Measurements from ENCODE around the gene DENND4B. TPM values are rescaled to one million over a fixed set of nuclear protein-coding genes. Genes with fewer than 3 reads are reported as not detected.

DENND4B gene
- polyA plus RNA-seq, 1 of the 3 experiments (the other 2 are of a cell fraction) = 29.6 TPM

DNA sequence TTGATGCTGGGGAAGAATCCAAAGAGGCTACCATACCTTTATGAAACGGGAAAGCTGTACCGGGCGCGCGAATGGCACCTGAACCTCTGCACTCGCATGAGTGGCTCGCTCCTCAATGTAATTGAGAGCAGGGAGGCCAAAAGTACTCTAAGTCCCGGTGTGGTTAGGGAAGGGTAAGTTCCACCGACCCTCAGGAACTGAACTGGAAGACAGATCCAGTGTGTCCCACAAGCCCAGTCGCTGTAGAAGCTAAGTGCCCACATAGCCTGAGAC is 24.8 kb downstream of the DENND4B start:
- Histone ChIP-seq H4K20me1 (ENCODE audit: insufficient read depth) (peaks cover 50% of the 10 kb centered on the region), H3K4me1 (ENCODE audit: control insufficient read depth in 1 of 2, insufficient read depth in 2 of 2, low read depth in 1 of 2, low read length in 1 of 2) (peaks cover 17 to 22% of the 10 kb centered on the region in 2 experiments), H3K27me3 (ENCODE audit: insufficient read depth) (no peaks in the 10 kb centered on the region), H3K27ac (ENCODE audit: low read depth in 2 of 2, low read length in 1 of 2) (peak overlapping the region; percentile 59 to 79), H3K9me3 (no peaks in the 10 kb centered on the region), H3K9ac (peak overlapping the region; percentile 88), H3K9me2 (no peaks in the 10 kb centered on the region), H3K4me2 (peak overlapping the region; percentile 92), H2AFZ (ENCODE audit: low read depth) (peak overlapping the region; percentile 83; the same call in 1 of the 2 replicates), H3K79me2 (ENCODE audit: insufficient read depth) (peaks cover 67% of the 10 kb centered on the region), H3K4me3 (ENCODE audit: low read depth in 2 of 2, low read length in 1 of 2) (peak overlapping the region; percentile 68 to 90), H3F3A (replicated peaks; ENCODE audit: insufficient read depth) (peaks cover 8% of the 10 kb centered on the region), H3K36me3 (replicated peaks in 1 of 2; ENCODE audit: control insufficient read depth in 1 of 2, insufficient read depth in 2 of 2, low read length in 1 of 2) (peaks cover 0 to 12% of the 10 kb centered on the region in 2 experiments)
- CTCF ChIA-PET = interaction anchor here (0.9 to 2.5 kb wide), 11 partner anchors 8 to 124 kb away, joined by 3 to 15 read pairs (median 7); partner anchors contain the start of genes DENND4B and RAB13
- DNase-seq = peak; percentile 4
- POLR2A ChIA-PET = interaction anchor here (1.2 to 1.9 kb wide), 2 partner anchors 39 to 100 kb away, joined by 4 to 5 read pairs; no protein-coding TSS in a partner anchor
- no peak for TF ChIP-seq ELF1 (IDR thresholded peaks at IDR 0.05)
- no peak for TF ChIP-seq SIN3A (IDR thresholded peaks at IDR 0.05; ENCODE audit: borderline replicate concordance, low read depth, low read length)
- no peak for TF ChIP-seq FOXM1 (IDR thresholded peaks at IDR 0.05; ENCODE audit: low read depth)
- no peak for TF ChIP-seq RCOR1 (IDR thresholded peaks at IDR 0.05; ENCODE audit: low read length)
- TF ChIP-seq MEF2A (IDR thresholded peaks at IDR 0.05; ENCODE audit: borderline replicate concordance, low read depth) = no peak
- TF ChIP-seq, protein P1, sequence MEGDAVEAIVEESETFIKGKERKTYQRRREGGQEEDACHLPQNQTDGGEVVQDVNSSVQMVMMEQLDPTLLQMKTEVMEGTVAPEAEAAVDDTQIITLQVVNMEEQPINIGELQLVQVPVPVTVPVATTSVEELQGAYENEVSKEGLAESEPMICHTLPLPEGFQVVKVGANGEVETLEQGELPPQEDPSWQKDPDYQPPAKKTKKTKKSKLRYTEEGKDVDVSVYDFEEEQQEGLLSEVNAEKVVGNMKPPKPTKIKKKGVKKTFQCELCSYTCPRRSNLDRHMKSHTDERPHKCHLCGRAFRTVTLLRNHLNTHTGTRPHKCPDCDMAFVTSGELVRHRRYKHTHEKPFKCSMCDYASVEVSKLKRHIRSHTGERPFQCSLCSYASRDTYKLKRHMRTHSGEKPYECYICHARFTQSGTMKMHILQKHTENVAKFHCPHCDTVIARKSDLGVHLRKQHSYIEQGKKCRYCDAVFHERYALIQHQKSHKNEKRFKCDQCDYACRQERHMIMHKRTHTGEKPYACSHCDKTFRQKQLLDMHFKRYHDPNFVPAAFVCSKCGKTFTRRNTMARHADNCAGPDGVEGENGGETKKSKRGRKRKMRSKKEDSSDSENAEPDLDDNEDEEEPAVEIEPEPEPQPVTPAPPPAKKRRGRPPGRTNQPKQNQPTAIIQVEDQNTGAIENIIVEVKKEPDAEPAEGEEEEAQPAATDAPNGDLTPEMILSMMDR (IDR thresholded peaks at IDR 0.05) = no peak
- TF ChIP-seq GATA2 (CRISPR knock-in tag; IDR thresholded peaks at IDR 0.05) = no peak
- TF ChIP-seq, protein P2, sequence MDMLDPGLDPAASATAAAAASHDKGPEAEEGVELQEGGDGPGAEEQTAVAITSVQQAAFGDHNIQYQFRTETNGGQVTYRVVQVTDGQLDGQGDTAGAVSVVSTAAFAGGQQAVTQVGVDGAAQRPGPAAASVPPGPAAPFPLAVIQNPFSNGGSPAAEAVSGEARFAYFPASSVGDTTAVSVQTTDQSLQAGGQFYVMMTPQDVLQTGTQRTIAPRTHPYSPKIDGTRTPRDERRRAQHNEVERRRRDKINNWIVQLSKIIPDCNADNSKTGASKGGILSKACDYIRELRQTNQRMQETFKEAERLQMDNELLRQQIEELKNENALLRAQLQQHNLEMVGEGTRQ (IDR thresholded peaks at IDR 0.05; ENCODE audit: borderline replicate concordance, low read depth, low read length) = no peak
- no peak for TF ChIP-seq GABPA (IDR thresholded peaks at IDR 0.05; ENCODE audit: low read depth)
- WGBS (ENCODE audit: low lambda C conversion rate) = 16% methylated on average over 8 of the region's 10 CpGs

DNA sequence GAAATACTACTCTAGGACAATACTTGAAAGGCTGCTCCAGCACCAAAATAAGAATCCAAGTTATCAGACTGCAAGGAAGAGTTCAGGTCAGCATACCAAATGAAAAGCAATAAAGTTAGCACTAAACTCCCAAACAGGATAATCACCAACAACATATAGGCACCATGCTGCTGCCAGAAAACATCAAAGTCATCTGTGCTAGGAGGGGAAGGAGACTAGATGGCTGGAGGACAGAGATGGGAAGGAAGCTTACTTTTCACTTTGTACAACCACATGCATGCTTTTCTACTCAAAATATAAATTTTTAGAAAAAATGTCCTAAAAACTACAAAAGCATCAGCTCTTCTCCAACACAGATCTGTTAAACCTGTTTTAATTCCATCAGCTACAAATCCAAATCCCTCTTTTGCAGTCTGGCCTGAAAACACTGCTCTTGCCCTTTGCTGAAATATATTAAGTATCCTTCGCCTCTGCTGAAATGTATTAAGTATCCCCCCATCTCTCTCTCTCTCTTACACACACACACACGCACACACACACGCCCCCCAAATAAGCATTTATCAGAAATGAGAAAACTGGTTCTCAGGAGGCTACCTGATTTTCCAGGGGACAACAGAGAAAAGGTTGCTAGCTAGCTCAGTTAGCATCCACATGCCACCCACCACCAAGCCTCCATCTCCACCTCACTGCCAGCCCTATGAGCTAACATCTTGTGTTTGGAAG is 25.3 kb downstream of the DENND4B start:
- no peak for DNase-seq
- Histone ChIP-seq H3K9me3 (no peaks in the 10 kb centered on the region), H3K4me1 (ENCODE audit: control insufficient read depth in 1 of 2, insufficient read depth in 2 of 2, low read depth in 1 of 2, low read length in 1 of 2) (peaks cover 17 to 22% of the 10 kb centered on the region in 2 experiments), H2AFZ (ENCODE audit: low read depth) (0 out of 2 replicates have a peak overlapping the region, but pooled peaks have one; percentile 83), H3K27me3 (ENCODE audit: insufficient read depth) (no peaks in the 10 kb centered on the region), H3K36me3 (replicated peaks in 1 of 2; ENCODE audit: control insufficient read depth in 1 of 2, insufficient read depth in 2 of 2, low read length in 1 of 2) (peaks cover 0 to 13% of the 10 kb centered on the region in 2 experiments), H3K9me2 (no peaks in the 10 kb centered on the region), H4K20me1 (ENCODE audit: insufficient read depth) (peaks cover 55% of the 10 kb centered on the region), H3K4me2 (peak overlapping the region; percentile 92), H3K9ac (peak overlapping the region; percentile 88), H3K79me2 (ENCODE audit: insufficient read depth) (peaks cover 72% of the 10 kb centered on the region), H3F3A (replicated peaks; ENCODE audit: insufficient read depth) (peaks cover 8% of the 10 kb centered on the region), H3K4me3 (ENCODE audit: low read depth in 2 of 2, low read length in 1 of 2) (peak overlapping the region; percentile 68 to 90), H3K27ac (ENCODE audit: low read depth in 2 of 2, low read length in 1 of 2) (peak overlapping the region; percentile 59 to 79; a peak in 2 of 4 replicates)
- ChIA-PET POLR2A (interaction anchor here (1.9 kb wide), 1 partner anchor 100 kb away, joined by 5 read pairs; no protein-coding TSS in a partner anchor), CTCF (interaction anchor here (0.9 to 2.5 kb wide), 8 partner anchors 25 to 124 kb away, joined by 3 to 15 read pairs (median 5); partner anchors contain the start of genes DENND4B and RAB13)
- 49% methylated on average over 3 of the region's 3 CpGs for WGBS (ENCODE audit: low lambda C conversion rate)
- TF ChIP-seq, protein P1 (IDR thresholded peaks at IDR 0.05) = no peak
- TF ChIP-seq, protein P3, sequence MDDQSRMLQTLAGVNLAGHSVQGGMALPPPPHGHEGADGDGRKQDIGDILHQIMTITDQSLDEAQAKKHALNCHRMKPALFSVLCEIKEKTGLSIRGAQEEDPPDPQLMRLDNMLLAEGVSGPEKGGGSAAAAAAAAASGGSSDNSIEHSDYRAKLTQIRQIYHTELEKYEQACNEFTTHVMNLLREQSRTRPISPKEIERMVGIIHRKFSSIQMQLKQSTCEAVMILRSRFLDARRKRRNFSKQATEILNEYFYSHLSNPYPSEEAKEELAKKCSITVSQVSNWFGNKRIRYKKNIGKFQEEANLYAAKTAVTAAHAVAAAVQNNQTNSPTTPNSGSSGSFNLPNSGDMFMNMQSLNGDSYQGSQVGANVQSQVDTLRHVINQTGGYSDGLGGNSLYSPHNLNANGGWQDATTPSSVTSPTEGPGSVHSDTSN (IDR thresholded peaks at IDR 0.05) = no peak
- TF ChIP-seq RFX5 (IDR thresholded peaks at IDR 0.05; ENCODE audit: low read length) = no peak
- TF ChIP-seq, protein P4, sequence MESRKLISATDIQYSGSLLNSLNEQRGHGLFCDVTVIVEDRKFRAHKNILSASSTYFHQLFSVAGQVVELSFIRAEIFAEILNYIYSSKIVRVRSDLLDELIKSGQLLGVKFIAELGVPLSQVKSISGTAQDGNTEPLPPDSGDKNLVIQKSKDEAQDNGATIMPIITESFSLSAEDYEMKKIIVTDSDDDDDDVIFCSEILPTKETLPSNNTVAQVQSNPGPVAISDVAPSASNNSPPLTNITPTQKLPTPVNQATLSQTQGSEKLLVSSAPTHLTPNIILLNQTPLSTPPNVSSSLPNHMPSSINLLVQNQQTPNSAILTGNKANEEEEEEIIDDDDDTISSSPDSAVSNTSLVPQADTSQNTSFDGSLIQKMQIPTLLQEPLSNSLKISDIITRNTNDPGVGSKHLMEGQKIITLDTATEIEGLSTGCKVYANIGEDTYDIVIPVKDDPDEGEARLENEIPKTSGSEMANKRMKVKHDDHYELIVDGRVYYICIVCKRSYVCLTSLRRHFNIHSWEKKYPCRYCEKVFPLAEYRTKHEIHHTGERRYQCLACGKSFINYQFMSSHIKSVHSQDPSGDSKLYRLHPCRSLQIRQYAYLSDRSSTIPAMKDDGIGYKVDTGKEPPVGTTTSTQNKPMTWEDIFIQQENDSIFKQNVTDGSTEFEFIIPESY (IDR thresholded peaks at IDR 0.05; ENCODE audit: borderline replicate concordance, low read depth) = no peak
- TF ChIP-seq, protein P2 (IDR thresholded peaks at IDR 0.05; ENCODE audit: borderline replicate concordance, low read depth, low read length) = no peak
- TF ChIP-seq, protein P5, sequence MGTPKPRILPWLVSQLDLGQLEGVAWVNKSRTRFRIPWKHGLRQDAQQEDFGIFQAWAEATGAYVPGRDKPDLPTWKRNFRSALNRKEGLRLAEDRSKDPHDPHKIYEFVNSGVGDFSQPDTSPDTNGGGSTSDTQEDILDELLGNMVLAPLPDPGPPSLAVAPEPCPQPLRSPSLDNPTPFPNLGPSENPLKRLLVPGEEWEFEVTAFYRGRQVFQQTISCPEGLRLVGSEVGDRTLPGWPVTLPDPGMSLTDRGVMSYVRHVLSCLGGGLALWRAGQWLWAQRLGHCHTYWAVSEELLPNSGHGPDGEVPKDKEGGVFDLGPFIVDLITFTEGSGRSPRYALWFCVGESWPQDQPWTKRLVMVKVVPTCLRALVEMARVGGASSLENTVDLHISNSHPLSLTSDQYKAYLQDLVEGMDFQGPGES (IDR thresholded peaks at IDR 0.05; ENCODE audit: low read depth, low read length) = no peak
- TF ChIP-seq TAF1 (IDR thresholded peaks at IDR 0.05; ENCODE audit: borderline replicate concordance, low read depth, low read length) = no peak

Measured in SK-N-SH (cell line).